ENCODE measurements around the gene LDLRAD4.

Gene LDLRAD4

GRCh38 chr18:13218368-13218991, at the start of gene LDLRAD4:
TSS of gene LDLRAD4 (plus strand) at chr18:13218760.
- DNase-seq: peak; percentile 3

- DNase-seq: no peak
Observed at GRCh38 chr18:13173578-13174145, 44.9 kb upstream of the LDLRAD4 start.

GRCh38 chr18:13175266-13175665, 43.3 kb upstream of the LDLRAD4 start:
- no peak for DNase-seq

- DNase-seq: no peak
Observed at GRCh38 chr18:13175754-13176210, 42.8 kb upstream of the LDLRAD4 start.

GRCh38 chr18:13176847-13177246, 41.7 kb upstream of the LDLRAD4 start:
- DNase-seq: no peak

GRCh38 chr18:13178197-13178596, 40.4 kb upstream of the LDLRAD4 start:
- DNase-seq: no peak

GRCh38 chr18:13178976-13179375, 39.6 kb upstream of the LDLRAD4 start:
- no peak for DNase-seq

- no peak for DNase-seq
Observed at GRCh38 chr18:13179566-13180113, 38.9 kb upstream of the LDLRAD4 start.

GRCh38 chr18:13180614-13181375, 37.8 kb upstream of the LDLRAD4 start:
- no peak for DNase-seq

- no peak for DNase-seq
Observed at GRCh38 chr18:13181765-13182164, 36.8 kb upstream of the LDLRAD4 start.

- no peak for DNase-seq
Observed at GRCh38 chr18:13183359-13183758, 35.2 kb upstream of the LDLRAD4 start.

- no peak for DNase-seq
Observed at GRCh38 chr18:13183790-13184189, 34.8 kb upstream of the LDLRAD4 start.

GRCh38 chr18:13184396-13184795, 34.2 kb upstream of the LDLRAD4 start:
- DNase-seq: no peak

GRCh38 chr18:13185675-13186198, 32.8 kb upstream of the LDLRAD4 start:
- no peak for DNase-seq

GRCh38 chr18:13186687-13187086, 31.9 kb upstream of the LDLRAD4 start:
- DNase-seq: no peak

GRCh38 chr18:13187498-13187897, 31.1 kb upstream of the LDLRAD4 start:
- no peak for DNase-seq

- no peak for DNase-seq
Observed at GRCh38 chr18:13191031-13191430, 27.5 kb upstream of the LDLRAD4 start.

- no peak for DNase-seq
Observed at GRCh38 chr18:13191779-13192178, 26.8 kb upstream of the LDLRAD4 start.

GRCh38 chr18:13192970-13193369, 25.6 kb upstream of the LDLRAD4 start:
- no peak for DNase-seq

GRCh38 chr18:13194239-13194638, 24.3 kb upstream of the LDLRAD4 start:
- no peak for DNase-seq

GRCh38 chr18:13198701-13199100, 19.9 kb upstream of the LDLRAD4 start:
- no peak for DNase-seq

- DNase-seq: no peak
Observed at GRCh38 chr18:13199169-13199568, 19.4 kb upstream of the LDLRAD4 start.

GRCh38 chr18:13201292-13201691, 17.3 kb upstream of the LDLRAD4 start:
- no peak for DNase-seq

- DNase-seq: no peak
Observed at GRCh38 chr18:13202571-13202970, 16.0 kb upstream of the LDLRAD4 start.

All from MV-4-11 (cell line).